C4-2B (cell line): ENCODE data around the gene UACA.
A peak's percentile ranks its signal among the peaks of the same experiment; 100 is the strongest.

Source experiments
- ZFX ChIP-seq: fragments of 450-650 bp; IDR thresholded peaks from 2 replicates; pipeline ENCODE4 v1.6.1; 2017
- TF ChIP-seq, protein P1 (sequence below): fragments of 450-650 bp; conservative IDR thresholded peaks from 2 replicates; pipeline ENCODE4 v1.5.1; 2017; ENCODE audit warnings: mild to moderate bottlenecking

DNA sequence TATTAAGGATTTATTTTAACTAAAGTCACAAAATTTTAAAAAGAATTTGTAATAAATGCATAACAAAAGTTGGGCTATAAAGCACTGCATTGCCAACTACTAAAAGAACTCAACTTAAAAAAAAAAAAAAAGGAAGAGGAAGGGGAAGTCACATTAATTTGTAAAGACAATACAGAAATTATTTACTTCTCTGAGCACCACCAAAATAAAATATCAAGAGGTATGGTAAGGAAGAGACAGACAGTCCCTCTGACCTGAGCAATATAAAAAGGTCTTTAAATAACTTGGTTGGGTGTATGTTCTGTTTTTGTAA, 83.5 kb downstream of the UACA start:
- TF ChIP-seq, protein P1, sequence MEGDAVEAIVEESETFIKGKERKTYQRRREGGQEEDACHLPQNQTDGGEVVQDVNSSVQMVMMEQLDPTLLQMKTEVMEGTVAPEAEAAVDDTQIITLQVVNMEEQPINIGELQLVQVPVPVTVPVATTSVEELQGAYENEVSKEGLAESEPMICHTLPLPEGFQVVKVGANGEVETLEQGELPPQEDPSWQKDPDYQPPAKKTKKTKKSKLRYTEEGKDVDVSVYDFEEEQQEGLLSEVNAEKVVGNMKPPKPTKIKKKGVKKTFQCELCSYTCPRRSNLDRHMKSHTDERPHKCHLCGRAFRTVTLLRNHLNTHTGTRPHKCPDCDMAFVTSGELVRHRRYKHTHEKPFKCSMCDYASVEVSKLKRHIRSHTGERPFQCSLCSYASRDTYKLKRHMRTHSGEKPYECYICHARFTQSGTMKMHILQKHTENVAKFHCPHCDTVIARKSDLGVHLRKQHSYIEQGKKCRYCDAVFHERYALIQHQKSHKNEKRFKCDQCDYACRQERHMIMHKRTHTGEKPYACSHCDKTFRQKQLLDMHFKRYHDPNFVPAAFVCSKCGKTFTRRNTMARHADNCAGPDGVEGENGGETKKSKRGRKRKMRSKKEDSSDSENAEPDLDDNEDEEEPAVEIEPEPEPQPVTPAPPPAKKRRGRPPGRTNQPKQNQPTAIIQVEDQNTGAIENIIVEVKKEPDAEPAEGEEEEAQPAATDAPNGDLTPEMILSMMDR = peak; percentile 53
- no peak for TF ChIP-seq ZFX
